CD14-positive monocyte (primary cell): ENCODE measurements around the gene BBOF1. TPM values are rescaled to one million over a fixed set of nuclear protein-coding genes. Genes with fewer than 3 reads are reported as not detected.

Experiments used
- DNase-seq, 3 donors: peaks; one replicate each; pipeline ENCODE4 v3.0.0-alpha.2; 2011 to 2022
- H2AFZ ChIP-seq: 2 replicates; pipeline ENCODE4 v1.6.0; 2012; ENCODE audit warnings: mild to moderate bottlenecking, low read depth, low read length, inconsistent platforms; ENCODE audit not compliant: insufficient read depth, poor library complexity, severe bottlenecking
- H3K27ac ChIP-seq, 2 donors: 1 replicate in 1 of 2; 2 replicates in 1 of 2; pipeline ENCODE4 v1.5.1; 2012 to 2013; ENCODE audit warnings: low read length in 2 of 2, control low read depth in 1 of 2, inconsistent platforms in 1 of 2, low read depth in 1 of 2, mild to moderate bottlenecking in 1 of 2
- H3K27me3 ChIP-seq, 2 donors: one replicate each; pipeline versions ENCODE4 v1.6.0 to v1.6.1; 2011 to 2013; ENCODE audit warnings: low read length in 2 of 2; ENCODE audit not compliant: control insufficient read depth in 2 of 2, insufficient read depth in 2 of 2
- H3K36me3 ChIP-seq, 2 donors: replicated peaks in 1 of 2; 1 replicate in 1 of 2; 2 replicates in 1 of 2; pipeline versions ENCODE4 v1.5.1 to v1.6.1; 2012 to 2013; ENCODE audit warnings: low read length in 2 of 2, control low read depth in 1 of 2, inconsistent platforms in 1 of 2, mild to moderate bottlenecking in 1 of 2; ENCODE audit not compliant: insufficient read depth in 2 of 2, control insufficient read depth in 1 of 2
- H3K4me1 ChIP-seq, 2 donors: 1 replicate in 1 of 2; 2 replicates in 1 of 2; pipeline versions ENCODE4 v1.5.1 to v1.6.1; 2012 to 2013; ENCODE audit warnings: low read length in 2 of 2, control low read depth in 1 of 2, inconsistent platforms in 1 of 2, mild to moderate bottlenecking in 1 of 2, moderate library complexity in 1 of 2; ENCODE audit not compliant: insufficient read depth in 2 of 2, control insufficient read depth in 1 of 2
- H3K4me2 ChIP-seq: replicated peaks from 2 replicates; pipeline ENCODE3; 2012; ENCODE audit warnings: low read length, moderate library complexity, mild to moderate bottlenecking; ENCODE audit not compliant: poor library complexity, severe bottlenecking; ENCODE audit errors: extremely low read depth
- H3K4me3 ChIP-seq, 3 experiments: fragments of 200-600 bp in 1 of 3; sonication (generic) in 1 of 3; replicated peaks in 1 of 3; 1 replicate in 2 of 3; 2 replicates in 1 of 3; pipeline ENCODE4 v1.5.1; 2011 to 2013; ENCODE audit warnings: low read length in 3 of 3, mild to moderate bottlenecking in 3 of 3, control low read depth in 2 of 3, low read depth in 2 of 3, inconsistent platforms in 1 of 3, moderate library complexity in 1 of 3
- H3K79me2 ChIP-seq: 2 replicates; pipeline ENCODE4 v1.6.0; 2012; ENCODE audit warnings: mild to moderate bottlenecking, control low read depth, inconsistent platforms, low read length, moderate library complexity; ENCODE audit not compliant: insufficient read depth
- H3K9ac ChIP-seq: 2 replicates; pipeline ENCODE4 v1.6.0; 2017; ENCODE audit warnings: low read length, mild to moderate bottlenecking; ENCODE audit not compliant: insufficient read depth, poor library complexity, severe bottlenecking
- H3K9me3 ChIP-seq, 2 donors: replicated peaks in 1 of 2; 1 replicate in 1 of 2; 2 replicates in 1 of 2; pipeline versions ENCODE4 v1.5.1 to v1.6.1; 2012 to 2013; ENCODE audit warnings: low read length in 2 of 2, control low read depth in 1 of 2; ENCODE audit not compliant: control insufficient read depth in 1 of 2, insufficient read depth in 1 of 2
- H4K20me1 ChIP-seq: 2 replicates; pipeline ENCODE4 v1.6.0; 2012; ENCODE audit warnings: mild to moderate bottlenecking, low read length, control low read depth, moderate library complexity; ENCODE audit not compliant: insufficient read depth
- H3K27ac Mint-ChIP-seq, 7 donors: one replicate each; pipeline ENCODE4 v1.8.0; 2020; ENCODE audit warnings: mild to moderate bottlenecking in 7 of 7, mixed read lengths in 7 of 7, moderate library complexity in 6 of 7, inconsistent platforms in 2 of 7
- H3K27me3 Mint-ChIP-seq, 3 donors: one replicate each; pipeline ENCODE4 v1.8.0; 2021 to 2022; ENCODE audit warnings: low read depth in 3 of 3, mild to moderate bottlenecking in 3 of 3, mixed read lengths in 3 of 3, moderate library complexity in 3 of 3, inconsistent platforms in 1 of 3
- H3K36me3 Mint-ChIP-seq, 2 donors: one replicate each; pipeline ENCODE4 v1.8.0; 2020; ENCODE audit warnings: mixed read lengths in 2 of 2, inconsistent platforms in 1 of 2, mild to moderate bottlenecking in 1 of 2
- H3K4me1 Mint-ChIP-seq: one replicate; pipeline ENCODE4 v1.8.0; 2020; ENCODE audit warnings: mild to moderate bottlenecking, mixed read lengths
- H3K4me3 Mint-ChIP-seq, 2 donors: one replicate each; pipeline ENCODE4 v1.8.0; 2020; ENCODE audit warnings: mild to moderate bottlenecking in 2 of 2, mixed read lengths in 2 of 2, moderate library complexity in 1 of 2
- H3K9me3 Mint-ChIP-seq, 7 donors: one replicate each; pipeline ENCODE4 v1.8.0; 2020 to 2022; ENCODE audit warnings: mixed read lengths in 7 of 7, mild to moderate bottlenecking in 6 of 7, moderate library complexity in 6 of 7, inconsistent platforms in 2 of 7
- CTCF ChIP-seq: fragments of 200-600 bp; IDR thresholded peaks from one replicate; pipeline ENCODE4 v1.8.0; 2022; ENCODE audit warnings: antibody characterized with exemption, mild to moderate bottlenecking
- WGBS: methylation state at CpG from one replicate; pipeline ENCODE4 v1.1.5; 2013; ENCODE audit warnings: missing lambda C conversion rate; ENCODE audit not compliant: insufficient coverage; 5-methylcytosine and 5-hydroxymethylcytosine counted together
- intact Hi-C, 2 donors: fragments of 100-400 bp; cut with micrococcal nuclease; formaldehyde crosslinking; loops; one replicate each; pipeline versions ENCODE4 v1.15.0 to v1.15.1; 2023
- polyA plus RNA-seq, 3 donors: library from polyadenylated mRNA; depleted of rRNA in 1 of 3; unstranded in 2 of 3; stranded (reverse) in 1 of 3; fragments of 300-500 nt in 2 of 3; fragments of >200 nt in 1 of 3; fragmentation: Illumina TruSeq in 2 of 3; gene quantifications; 1 replicate in 2 of 3; 2 replicates in 1 of 3; pipeline ENCODE4 v1.2.3, GENCODE V29; 2012 to 2021

Gene BBOF1
- polyA plus RNA-seq, 3 donors, result 0.01 to 0.94 TPM; not detected in 1

GRCh38 chr14:74034572-74034971, 15.4 kb downstream of the BBOF1 start:
- Histone ChIP-seq H3K27ac (no peak overlapping the region), H3K4me2 (no peak overlapping the region), H3K9me3 (no peaks in the 10 kb centered on the region), H3K4me1 (peaks cover 12 to 13% of the 10 kb centered on the region in 2 donors), H3K27me3 (no peaks in the 10 kb centered on the region), H3K36me3 (no peaks in the 10 kb centered on the region), H3K9ac (no peak overlapping the region), H3K79me2 (no peaks in the 10 kb centered on the region), H3K4me3 (no peak overlapping the region), H2AFZ (no peak overlapping the region), H4K20me1 (no peaks in the 10 kb centered on the region)
- H3K27me3 Mint-ChIP-seq, result peaks cover 0 to 2% (median 0%) of the 10 kb centered on the region in 3 donors
- intact Hi-C loops, result no loop called here
- no peak overlapping the region for H3K4me3 Mint-ChIP-seq
- peaks cover 14% of the 10 kb centered on the region for H3K4me1 Mint-ChIP-seq
- no peak overlapping the region for H3K27ac Mint-ChIP-seq
- no peak for TF ChIP-seq CTCF
- no CpG with 5 or more reads among the region's 3 CpGs for WGBS
- H3K9me3 Mint-ChIP-seq, result peaks cover 0 to 3% (median 0%) of the 10 kb centered on the region in 7 donors
- no peaks in the 10 kb centered on the region for H3K36me3 Mint-ChIP-seq
- DNase-seq, result no peak

GRCh38 chr14:74035556-74035955, 16.4 kb downstream of the BBOF1 start:
- WGBS, result 100% methylated on average over 1 of the region's 4 CpGs
- Histone ChIP-seq H3K27ac (no peak overlapping the region), H3K27me3 (no peaks in the 10 kb centered on the region), H2AFZ (no peak overlapping the region), H3K9me3 (no peaks in the 10 kb centered on the region), H3K36me3 (no peaks in the 10 kb centered on the region), H3K79me2 (no peaks in the 10 kb centered on the region), H4K20me1 (no peaks in the 10 kb centered on the region), H3K4me3 (no peak overlapping the region), H3K4me1 (peaks cover 12 to 13% of the 10 kb centered on the region in 2 donors), H3K9ac (no peak overlapping the region), H3K4me2 (no peak overlapping the region)
- TF ChIP-seq CTCF, result no peak
- no peaks in the 10 kb centered on the region for H3K36me3 Mint-ChIP-seq
- H3K4me1 Mint-ChIP-seq, result peaks cover 14% of the 10 kb centered on the region
- peaks cover 0 to 3% (median 0%) of the 10 kb centered on the region in 7 donors for H3K9me3 Mint-ChIP-seq
- intact Hi-C loops, result no loop called here
- DNase-seq, result no peak
- H3K4me3 Mint-ChIP-seq, result no peak overlapping the region
- H3K27me3 Mint-ChIP-seq, result peaks cover 0 to 2% (median 2%) of the 10 kb centered on the region in 3 donors
- H3K27ac Mint-ChIP-seq, result no peak overlapping the region
